Measurements from ENCODE around the gene TCP1.

DNA sequence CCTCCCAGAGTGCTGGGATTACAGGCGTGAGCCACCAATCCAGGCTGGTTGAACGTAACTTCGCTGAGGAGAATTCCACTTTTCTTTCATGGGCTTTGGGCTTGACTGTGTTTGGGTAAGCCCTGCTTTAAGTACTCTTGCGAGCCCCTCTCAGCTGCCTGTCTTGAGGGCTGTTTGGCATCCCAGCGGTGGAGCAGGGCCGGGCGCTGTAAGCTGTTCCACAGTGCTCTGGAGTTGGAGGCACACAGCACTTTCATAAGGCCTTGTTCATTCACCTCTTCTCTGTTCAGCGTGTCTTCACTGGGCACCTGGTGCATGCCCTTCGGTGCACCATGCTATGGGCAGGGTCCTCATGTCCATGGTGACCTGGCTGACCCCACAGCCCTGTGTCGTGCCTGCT is 32.3 kb upstream of the TCP1 start:
- TF ChIP-seq, protein P1, sequence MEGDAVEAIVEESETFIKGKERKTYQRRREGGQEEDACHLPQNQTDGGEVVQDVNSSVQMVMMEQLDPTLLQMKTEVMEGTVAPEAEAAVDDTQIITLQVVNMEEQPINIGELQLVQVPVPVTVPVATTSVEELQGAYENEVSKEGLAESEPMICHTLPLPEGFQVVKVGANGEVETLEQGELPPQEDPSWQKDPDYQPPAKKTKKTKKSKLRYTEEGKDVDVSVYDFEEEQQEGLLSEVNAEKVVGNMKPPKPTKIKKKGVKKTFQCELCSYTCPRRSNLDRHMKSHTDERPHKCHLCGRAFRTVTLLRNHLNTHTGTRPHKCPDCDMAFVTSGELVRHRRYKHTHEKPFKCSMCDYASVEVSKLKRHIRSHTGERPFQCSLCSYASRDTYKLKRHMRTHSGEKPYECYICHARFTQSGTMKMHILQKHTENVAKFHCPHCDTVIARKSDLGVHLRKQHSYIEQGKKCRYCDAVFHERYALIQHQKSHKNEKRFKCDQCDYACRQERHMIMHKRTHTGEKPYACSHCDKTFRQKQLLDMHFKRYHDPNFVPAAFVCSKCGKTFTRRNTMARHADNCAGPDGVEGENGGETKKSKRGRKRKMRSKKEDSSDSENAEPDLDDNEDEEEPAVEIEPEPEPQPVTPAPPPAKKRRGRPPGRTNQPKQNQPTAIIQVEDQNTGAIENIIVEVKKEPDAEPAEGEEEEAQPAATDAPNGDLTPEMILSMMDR (conservative IDR thresholded peaks at IDR 0.05): no peak
- no peak for TF ChIP-seq EZH2 (IDR thresholded peaks at IDR 0.05; ENCODE audit: low read depth)

All from PC-9 (cell line).